NCI-H1694 (cell line): ENCODE data around the gene AKAP3.

ENCODE experiments used
- DNase-seq: peaks from one replicate; lab custom pipeline; 2025; lab: John Stamatoyannopoulos, UW

AKAP3 gene

DNA sequence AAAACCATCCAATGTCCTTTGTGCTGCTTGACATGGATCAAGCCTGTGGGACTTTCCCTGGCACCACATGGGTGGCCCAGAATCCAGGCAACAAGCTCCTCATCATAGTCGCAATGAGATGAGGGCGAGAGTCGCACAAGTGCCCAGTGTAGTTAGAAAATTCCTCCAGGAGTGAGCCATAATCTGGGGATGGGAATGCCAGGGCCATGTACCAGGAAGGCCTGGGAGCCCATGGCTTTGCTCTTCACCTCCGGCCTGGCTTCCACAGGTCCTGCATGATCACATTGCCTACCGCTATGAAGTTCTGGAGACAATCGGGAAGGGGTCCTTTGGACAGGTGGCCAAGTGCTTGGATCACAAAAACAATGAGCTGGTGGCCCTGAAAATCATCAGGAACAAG is 53.0 kb downstream of the AKAP3 start:
- DNase-seq = no peak

- DNase-seq = no peak
Observed at GRCh38 chr12:4591180-4591687, 57.6 kb downstream of the AKAP3 start.

DNA sequence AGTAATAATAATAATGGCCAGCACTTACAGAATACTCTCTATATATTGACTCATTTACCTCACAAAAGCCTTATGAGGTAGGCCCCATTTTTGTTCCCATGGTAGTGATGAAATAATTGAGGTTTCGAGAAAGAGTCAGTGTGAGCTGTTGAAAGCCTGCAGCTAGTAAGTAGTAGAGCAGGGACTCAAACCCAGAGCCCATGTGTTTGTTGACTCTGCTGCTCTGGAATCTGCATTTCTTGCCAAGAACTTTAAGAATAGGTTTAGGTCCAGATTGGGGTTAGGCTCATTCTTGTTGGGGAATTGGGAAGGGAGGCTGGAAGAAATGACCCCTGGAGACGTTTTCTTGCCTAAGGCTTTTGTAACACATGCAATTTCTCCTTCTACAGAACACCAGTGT is 58.9 kb downstream of the AKAP3 start:
- DNase-seq = no peak

GRCh38 chr12:4588916-4589315 is 59.9 kb downstream of the AKAP3 start:
- DNase-seq = no peak

DNA sequence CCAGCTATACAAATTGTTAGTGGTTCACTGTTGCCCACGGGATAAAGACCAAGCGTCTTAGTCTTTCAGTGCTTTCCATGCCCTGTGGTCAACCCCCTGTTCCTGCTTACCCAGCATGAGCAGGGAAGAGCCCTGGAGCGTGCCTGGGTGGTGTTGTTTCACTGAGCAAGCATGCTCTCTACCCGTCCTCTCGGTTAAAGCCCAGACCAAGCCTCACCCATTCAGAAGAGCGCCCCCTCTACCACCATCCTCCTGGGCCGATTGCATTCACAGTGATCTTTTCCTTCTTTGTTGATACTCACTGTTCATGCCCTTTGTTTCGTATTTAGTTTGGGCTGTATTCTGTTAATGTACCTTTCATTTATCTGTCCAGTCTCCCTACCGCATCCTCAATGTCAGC is 61.7 kb downstream of the AKAP3 start:
- DNase-seq = no peak

GRCh38 chr12:4586500-4586899 is 62.4 kb downstream of the AKAP3 start:
- DNase-seq = no peak

DNA sequence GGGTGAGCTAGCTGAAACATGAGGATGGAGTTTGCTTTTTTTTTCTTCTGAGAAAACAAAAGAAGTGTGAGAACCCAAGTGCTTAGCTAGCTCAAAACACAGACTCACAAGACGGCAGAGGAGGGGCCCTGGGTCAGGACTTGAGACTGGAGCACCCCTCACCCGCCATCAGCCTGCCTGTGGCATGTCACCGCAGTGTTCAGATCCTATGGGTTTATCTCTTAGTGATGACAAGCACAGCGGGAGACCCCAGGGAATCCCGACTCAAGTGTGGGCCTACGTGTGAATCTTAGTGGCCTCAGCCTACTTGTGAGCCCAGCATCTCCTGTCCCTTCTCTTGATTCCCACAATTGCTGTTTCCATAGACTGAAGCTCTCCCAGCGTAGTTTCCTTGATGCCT is 64.0 kb downstream of the AKAP3 start:
- no peak for DNase-seq

DNA sequence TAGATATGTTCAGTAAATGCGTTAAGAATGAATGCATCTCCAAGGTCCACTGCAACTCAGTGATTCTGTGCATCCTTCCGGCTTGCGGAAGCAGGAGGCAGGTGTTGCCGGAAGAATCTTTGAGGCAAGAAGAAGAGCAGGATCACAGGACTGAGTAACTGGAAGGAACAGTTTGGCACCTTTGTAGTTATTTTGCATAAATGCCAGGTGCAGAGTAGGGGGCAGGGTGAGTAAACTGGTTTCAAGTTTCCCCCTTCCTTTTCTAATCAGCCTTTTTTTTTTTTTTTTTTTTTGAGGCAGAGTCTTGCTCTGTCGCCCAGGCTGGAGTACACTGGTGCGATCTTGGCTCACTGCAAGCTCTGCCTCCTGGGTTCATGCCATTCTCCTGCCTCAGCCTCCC is 64.6 kb downstream of the AKAP3 start:
- no peak for DNase-seq

DNA sequence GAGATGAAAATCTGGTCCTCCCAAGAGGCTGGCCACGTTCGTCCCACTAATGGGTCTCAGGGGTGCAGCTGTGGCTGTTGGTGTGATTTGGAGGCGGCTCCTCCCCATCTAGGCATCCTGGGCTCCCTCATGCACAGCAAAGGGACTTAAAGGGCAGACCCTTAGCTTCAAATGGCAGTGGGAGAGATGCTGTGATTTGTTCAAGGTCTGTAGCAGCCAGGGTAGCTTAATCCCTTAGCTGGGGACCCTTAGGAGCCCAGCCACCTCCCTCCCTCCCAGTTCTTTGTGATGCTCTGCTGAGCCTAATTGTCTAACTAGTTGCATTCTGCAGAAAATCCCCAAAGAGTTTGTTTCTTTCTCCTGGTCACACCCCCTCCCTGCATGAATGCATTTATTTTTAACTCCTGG is 68.6 kb downstream of the AKAP3 start:
- DNase-seq = no peak

DNA sequence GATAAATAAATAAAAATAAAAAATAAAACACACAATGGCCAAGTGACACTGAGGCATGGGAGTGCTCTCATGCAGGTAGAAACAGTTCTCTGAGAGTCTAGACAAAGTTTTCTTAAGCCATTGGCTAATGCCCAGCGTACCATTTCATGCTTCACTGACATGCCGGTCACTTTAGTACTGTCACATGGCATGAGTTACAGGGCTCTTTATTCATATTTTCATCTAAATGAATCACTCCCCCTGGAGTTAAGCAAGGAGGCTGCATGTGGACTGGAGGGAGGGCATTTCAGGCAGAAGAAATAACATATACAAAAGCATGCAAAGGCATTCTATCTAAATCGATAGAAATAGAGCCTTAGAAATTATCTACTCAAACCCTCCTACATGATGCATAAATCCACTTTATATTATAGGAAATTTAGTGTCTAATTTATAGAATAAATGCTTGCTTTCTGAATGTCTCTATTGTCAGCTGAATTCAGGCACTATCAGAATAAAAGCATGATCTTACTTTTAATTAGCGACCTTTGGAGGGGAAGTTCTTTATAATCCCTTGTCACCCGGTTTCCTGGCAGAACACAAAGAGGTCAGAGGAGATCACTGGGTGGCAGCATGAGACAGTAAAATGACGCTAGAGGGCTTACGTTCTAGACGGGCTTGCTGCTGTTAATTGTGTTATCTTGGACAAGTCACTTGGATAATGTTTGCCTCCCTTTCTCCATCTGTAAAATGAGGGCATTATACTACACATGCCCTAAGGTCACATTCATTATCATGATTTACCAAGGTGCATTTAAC is 69.3 kb downstream of the AKAP3 start:
- no peak for DNase-seq

- DNase-seq = no peak
Observed at GRCh38 chr12:4572680-4573079, 76.2 kb downstream of the AKAP3 start.

DNA sequence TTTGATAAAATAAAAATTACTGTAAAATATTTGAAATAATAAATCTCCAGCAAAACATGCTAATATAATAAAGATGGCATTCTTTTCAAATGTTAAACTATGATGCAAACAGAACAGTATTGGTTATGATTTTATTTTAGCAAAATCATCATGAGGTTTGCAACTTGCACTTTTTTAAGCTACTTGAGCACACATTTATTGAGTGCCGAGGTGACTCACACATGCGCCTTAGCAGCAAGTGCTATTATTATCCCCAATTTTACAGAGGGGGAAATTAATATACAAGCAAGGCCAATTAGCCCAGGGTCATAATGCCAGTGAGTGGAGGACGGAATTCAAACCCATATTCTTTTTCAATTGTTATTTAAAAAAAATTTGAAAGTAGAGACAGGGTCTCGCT is 79.6 kb downstream of the AKAP3 start:
- no peak for DNase-seq

DNA sequence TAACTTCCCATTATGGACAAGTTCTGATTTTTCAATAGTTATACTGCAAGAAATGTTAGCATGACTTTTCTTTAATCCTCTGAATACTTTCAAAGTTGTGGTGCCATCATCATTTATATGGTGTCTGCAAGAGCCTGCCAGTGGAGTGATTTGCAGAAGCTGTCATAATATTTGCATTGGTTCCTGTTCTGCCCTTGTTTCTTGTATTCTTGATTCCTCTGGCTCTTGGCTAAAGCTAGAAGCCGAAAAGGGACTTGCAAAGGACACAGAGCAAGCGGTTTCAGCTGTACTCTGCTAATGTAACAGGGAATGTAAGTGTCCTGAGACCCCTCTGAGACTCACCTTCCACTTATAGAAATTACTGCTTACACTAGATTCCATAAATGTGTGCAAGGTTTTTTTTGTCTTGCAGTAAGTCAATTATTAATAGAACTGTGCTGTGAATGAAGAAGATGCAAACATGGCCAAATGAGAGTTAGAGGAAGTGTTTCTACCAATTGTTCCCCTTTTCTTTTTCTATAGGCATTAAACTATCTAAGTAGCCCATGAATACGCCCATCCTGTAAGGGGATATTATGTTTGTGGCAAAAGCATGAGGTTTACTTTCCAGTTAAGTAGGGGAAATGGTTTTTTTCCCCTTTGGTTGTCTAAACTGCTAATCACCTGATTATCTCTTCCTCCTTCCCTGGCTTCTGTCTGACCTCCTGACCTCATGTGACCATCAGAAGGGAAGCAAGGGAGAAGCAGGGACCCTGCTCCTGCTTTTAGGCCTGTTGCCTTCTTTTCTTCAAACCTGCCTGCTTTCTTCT is 81.6 kb downstream of the AKAP3 start:
- DNase-seq = no peak

DNA sequence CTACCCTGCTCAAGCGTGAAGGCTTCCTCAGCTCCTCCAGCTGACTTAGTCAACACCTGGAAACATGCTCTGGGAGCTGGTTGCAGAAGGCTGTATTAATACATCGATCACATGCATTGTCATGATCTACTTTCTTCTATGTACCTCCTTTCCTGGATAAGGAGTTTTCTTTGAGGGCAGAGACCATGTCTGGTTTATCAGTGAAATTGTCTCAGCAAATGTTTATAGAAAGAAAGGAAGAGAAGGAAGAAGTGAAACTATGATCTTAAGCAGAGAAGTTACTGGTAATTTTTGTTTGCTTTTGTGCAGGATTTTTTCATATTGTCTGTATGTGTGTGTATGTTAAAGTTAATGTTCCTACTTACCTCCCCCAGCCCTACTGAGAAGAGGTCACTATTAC is 82.4 kb downstream of the AKAP3 start:
- DNase-seq = no peak
